ENCODE measurements around the gene POLR2C. TPM values are rescaled to one million over a fixed set of nuclear protein-coding genes. Genes with fewer than 3 reads are reported as not detected.

POLR2C gene
- total and polyA plus RNA-seq, 2 of the 13 experiments (the other 11 are each of a cell fraction or from before 2014, with no cell fraction given): 104 to 216 TPM

DNA sequence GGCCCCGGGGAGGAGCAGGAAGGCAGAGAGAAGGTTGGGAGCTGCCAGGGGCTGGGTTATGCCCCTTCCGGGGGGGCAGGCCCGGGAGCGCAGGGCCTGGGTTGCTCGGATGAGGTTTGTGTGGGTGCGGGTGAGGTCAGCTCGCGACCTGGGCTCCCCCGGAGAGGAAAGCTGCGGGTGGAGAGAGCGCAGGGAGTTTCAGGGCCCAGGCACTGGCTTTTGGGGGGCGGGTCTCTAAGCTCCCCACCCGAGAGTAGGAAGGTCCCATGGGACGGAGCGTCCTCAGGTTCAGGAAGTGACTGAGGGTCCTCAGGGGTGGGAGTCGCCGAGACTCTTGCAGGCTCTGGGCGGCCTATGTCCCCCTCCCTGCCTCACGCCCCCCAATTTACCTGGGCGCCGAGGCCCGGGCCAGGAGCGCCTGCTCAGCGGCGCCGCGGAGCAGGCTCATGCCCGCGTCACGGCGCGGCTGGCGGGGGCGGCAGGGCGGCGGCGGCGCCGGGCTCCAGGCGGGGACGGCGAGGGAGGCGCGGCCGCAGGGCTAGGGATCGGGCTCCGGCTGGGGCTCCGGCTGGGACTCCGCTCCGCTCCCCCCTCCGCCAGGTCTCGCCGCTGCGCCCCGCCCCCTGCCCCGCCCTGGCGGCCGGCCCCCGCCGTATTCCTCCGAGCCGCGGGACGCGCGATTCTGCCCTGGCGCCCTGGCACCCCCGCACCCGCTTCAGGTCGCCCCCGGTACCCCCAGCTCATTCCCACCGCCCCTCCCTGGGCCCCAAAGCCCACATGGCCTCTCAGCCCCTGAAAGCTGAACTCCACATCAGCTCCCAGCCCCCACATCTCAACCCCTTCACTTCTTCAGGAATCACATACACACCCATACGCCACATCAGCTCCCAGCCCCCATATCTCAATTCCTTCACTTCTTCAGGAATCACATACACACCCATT, 23.7 kb downstream of the POLR2C start, which contains the start of gene DOK4 (continued):
- TF ChIP-seq THYN1 (CRISPR knock-in tag; IDR thresholded peaks at IDR 0.05; ENCODE audit: borderline replicate concordance, low read depth) (no peak), SMAD1 (CRISPR knock-in tag; IDR thresholded peaks at IDR 0.05; ENCODE audit: borderline replicate concordance, low read depth) (no peak), GATAD1 (CRISPR knock-in tag; IDR thresholded peaks at IDR 0.05) (no peak), RXRB (CRISPR knock-in tag; IDR thresholded peaks at IDR 0.05; ENCODE audit: borderline replicate concordance) (no peak), NFIC (IDR thresholded peaks at IDR 0.05; ENCODE audit: low read length) (no peak), ZBTB40 (IDR thresholded peaks at IDR 0.05) (no peak), ZBTB40 (CRISPR knock-in tag; IDR thresholded peaks at IDR 0.05) (no peak), AKAP8 (CRISPR knock-in tag; IDR thresholded peaks at IDR 0.05) (no peak), CREB3 (CRISPR knock-in tag; IDR thresholded peaks at IDR 0.05) (no peak), PHF20 (CRISPR knock-in tag; IDR thresholded peaks at IDR 0.05) (no peak), ZMYM3 (CRISPR knock-in tag; IDR thresholded peaks at IDR 0.05) (peak; percentile 67; the same call in 1 of the 2 replicates), ATAD3A (CRISPR knock-in tag; IDR thresholded peaks at IDR 0.05) (no peak), IRF2 (CRISPR knock-in tag; IDR thresholded peaks at IDR 0.05) (no peak), PLRG1 (conservative IDR thresholded peaks at IDR 0.05) (no peak)
- TF ChIP-seq, protein P1, sequence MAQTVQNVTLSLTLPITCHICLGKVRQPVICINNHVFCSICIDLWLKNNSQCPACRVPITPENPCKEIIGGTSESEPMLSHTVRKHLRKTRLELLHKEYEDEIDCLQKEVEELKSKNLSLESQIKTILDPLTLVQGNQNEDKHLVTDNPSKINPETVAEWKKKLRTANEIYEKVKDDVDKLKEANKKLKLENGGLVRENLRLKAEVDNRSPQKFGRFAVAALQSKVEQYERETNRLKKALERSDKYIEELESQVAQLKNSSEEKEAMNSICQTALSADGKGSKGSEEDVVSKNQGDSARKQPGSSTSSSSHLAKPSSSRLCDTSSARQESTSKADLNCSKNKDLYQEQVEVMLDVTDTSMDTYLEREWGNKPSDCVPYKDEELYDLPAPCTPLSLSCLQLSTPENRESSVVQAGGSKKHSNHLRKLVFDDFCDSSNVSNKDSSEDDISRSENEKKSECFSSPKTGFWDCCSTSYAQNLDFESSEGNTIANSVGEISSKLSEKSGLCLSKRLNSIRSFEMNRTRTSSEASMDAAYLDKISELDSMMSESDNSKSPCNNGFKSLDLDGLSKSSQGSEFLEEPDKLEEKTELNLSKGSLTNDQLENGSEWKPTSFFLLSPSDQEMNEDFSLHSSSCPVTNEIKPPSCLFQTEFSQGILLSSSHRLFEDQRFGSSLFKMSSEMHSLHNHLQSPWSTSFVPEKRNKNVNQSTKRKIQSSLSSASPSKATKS (CRISPR knock-in tag; IDR thresholded peaks at IDR 0.05): no peak
- TF ChIP-seq, protein P2, sequence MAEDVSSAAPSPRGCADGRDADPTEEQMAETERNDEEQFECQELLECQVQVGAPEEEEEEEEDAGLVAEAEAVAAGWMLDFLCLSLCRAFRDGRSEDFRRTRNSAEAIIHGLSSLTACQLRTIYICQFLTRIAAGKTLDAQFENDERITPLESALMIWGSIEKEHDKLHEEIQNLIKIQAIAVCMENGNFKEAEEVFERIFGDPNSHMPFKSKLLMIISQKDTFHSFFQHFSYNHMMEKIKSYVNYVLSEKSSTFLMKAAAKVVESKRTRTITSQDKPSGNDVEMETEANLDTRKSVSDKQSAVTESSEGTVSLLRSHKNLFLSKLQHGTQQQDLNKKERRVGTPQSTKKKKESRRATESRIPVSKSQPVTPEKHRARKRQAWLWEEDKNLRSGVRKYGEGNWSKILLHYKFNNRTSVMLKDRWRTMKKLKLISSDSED (CRISPR knock-in tag; IDR thresholded peaks at IDR 0.05): no peak
